SK-N-SH treated with all-trans-retinoic acid at 6 μM for 48 hours (cell line): Measurements from ENCODE around the gene STARD10.

Experiments
- ARNTL ChIP-seq: fragments of 450-650 bp; formaldehyde crosslinking; IDR thresholded peaks from 2 replicates; pipeline ENCODE4 v1.5.0; 2020; ENCODE audit warnings: low read depth, mild to moderate bottlenecking, moderate library complexity, borderline replicate concordance
- CSDC2 ChIP-seq: fragments of 250-450 bp; sonication (Bioruptor Pico); IDR thresholded peaks from 2 replicates; pipeline ENCODE4 v1.5.0; 2020; ENCODE audit warnings: mild to moderate bottlenecking, moderate library complexity
- PATZ1 ChIP-seq: fragments of 250-450 bp; sonication (Bioruptor Pico); IDR thresholded peaks from 2 replicates; pipeline ENCODE4 v1.8.0; 2020; ENCODE audit warnings: mild to moderate bottlenecking, moderate library complexity, borderline replicate concordance
- ZC3H10 ChIP-seq: fragments of 250-450 bp; sonication (Bioruptor Pico); IDR thresholded peaks from 2 replicates; pipeline ENCODE4 v1.5.1; 2021; ENCODE audit warnings: mild to moderate bottlenecking, moderate library complexity

- TF ChIP-seq PATZ1, result no peak
- TF ChIP-seq ARNTL (CRISPR knock-in tag), result no peak
- TF ChIP-seq ZC3H10, result no peak
- TF ChIP-seq CSDC2 (CRISPR knock-in tag), result no peak
Measured at GRCh38 chr11:72787216-72788104, 6.4 kb downstream of the STARD10 start.
